ENCODE measurements around the gene ALDH1A1.

The ALDH1A1 gene

DNA sequence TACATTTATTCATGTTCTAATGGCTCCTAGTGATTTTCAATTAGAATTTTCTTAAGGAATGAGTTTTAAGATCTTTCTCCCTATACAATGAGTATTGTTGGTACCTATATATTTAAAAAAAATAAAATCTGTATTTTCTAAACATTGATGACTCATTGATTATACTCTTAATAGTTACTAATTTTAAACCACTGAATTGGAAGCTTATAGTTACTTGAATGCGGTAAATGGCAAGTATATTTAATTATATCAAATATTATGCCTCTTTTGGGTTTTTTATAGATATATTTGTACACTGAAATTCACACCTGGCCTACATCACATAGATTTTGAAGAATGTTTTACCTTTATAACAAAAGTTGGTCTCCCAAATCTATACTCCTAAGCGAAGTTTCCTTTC lies 38.9 kb upstream of the ALDH1A1 start:
- TF ChIP-seq, protein P1, sequence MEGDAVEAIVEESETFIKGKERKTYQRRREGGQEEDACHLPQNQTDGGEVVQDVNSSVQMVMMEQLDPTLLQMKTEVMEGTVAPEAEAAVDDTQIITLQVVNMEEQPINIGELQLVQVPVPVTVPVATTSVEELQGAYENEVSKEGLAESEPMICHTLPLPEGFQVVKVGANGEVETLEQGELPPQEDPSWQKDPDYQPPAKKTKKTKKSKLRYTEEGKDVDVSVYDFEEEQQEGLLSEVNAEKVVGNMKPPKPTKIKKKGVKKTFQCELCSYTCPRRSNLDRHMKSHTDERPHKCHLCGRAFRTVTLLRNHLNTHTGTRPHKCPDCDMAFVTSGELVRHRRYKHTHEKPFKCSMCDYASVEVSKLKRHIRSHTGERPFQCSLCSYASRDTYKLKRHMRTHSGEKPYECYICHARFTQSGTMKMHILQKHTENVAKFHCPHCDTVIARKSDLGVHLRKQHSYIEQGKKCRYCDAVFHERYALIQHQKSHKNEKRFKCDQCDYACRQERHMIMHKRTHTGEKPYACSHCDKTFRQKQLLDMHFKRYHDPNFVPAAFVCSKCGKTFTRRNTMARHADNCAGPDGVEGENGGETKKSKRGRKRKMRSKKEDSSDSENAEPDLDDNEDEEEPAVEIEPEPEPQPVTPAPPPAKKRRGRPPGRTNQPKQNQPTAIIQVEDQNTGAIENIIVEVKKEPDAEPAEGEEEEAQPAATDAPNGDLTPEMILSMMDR (IDR thresholded peaks at IDR 0.05), result no peak

DNA sequence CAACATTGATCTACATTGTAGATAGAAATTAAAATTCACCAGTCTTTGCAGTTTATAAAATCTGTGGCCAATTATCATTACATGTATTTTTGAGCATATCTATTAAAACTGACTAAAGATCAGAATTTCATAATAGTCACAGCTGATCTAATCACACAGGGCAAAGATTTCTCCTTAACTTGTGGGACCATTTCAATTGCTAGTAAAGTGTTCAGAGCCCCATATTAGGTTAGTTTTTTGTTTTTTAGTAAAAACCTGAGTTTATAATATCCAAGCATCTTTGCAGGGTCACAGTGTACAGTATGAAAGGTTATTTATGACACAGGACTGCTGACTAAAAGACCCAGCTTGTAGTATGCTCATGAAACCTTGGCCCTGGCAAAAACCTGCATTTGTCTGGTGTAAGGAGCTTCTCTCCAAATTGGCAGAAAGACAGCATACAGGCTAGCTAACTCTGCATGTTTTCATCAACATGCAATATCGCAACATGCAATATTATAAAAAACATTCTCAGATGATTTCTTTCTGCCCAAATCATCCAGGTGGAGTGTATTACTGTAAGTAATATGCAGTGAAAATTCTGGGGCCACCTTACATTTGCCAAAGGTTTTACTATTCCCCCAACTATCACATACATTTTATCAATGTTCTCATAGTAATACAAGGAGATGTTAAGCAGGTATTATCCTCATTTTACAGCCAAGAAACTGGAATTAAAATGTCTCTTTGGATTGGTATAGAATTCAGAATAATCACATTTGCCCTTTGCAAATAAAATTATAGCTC lies 37.7 kb upstream of the ALDH1A1 start:
- TF ChIP-seq, protein P1 (IDR thresholded peaks at IDR 0.05), result no peak

DNA sequence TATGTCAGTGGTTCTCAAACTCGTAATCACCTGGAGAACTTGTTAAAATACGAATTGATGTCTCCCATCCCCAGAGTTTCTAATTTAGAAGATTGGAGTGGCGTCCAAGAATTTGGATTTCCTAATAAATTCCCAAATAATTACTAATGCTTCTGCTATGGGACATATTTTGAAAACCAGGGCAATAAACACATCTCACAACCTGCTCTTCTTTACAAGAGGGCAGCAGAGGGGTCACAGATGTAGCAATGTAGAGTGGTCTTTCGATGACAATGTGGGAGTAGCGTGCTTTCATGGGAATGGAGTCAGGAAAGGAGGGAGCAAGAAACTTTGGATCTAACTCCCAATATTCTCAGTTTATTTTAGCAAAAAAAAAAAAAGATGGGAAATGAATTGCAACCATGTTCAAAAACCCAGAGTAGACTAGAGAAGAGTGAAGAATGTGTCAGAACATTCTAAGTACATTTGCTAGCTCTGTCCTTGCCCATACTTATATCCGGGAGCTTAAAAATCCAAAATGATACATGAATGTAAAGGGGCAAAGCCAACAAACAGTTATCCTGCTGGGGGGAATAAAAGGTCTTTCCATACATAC lies 33.8 kb upstream of the ALDH1A1 start:
- TF ChIP-seq, protein P1 (IDR thresholded peaks at IDR 0.05), result no peak

DNA sequence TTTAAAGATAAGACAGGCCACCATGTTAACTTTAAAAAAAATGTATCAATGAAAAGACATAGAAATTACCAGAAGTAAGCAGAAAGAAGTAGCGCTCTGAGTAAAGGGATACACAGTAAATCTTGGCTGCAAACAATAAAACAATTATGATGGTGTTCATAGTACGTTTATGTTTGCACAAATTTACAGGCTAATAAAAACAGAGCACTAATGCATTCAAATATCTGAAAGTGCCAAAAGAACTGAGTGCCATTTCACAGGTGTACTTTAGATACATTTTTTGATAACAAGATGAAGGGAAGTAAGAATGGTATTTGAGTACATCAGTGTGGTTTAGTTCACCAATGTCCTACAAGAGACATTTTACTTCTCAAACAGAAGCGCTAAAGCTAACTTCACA lies 32.9 kb upstream of the ALDH1A1 start:
- TF ChIP-seq, protein P1 (IDR thresholded peaks at IDR 0.05), result no peak

DNA sequence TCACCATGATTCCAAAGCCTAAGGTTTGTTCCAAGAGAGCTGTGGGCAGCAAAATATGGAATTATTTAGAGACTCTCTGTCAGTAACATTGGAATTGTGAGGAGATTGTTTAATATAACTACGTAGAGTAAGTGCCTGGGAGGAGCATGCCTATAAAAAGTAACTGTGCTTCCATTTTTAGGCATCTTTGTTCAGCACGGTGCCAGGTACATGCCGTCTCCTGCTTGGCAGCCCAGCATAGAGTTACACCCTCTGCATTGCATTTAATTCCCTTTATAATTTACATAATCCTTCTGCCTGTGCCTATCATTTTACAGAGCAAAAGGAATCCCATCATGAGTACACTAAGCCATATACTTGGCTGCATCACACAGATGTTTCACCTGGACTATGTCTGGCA lies 32.1 kb upstream of the ALDH1A1 start:
- TF ChIP-seq, protein P1 (IDR thresholded peaks at IDR 0.05), result no peak

DNA sequence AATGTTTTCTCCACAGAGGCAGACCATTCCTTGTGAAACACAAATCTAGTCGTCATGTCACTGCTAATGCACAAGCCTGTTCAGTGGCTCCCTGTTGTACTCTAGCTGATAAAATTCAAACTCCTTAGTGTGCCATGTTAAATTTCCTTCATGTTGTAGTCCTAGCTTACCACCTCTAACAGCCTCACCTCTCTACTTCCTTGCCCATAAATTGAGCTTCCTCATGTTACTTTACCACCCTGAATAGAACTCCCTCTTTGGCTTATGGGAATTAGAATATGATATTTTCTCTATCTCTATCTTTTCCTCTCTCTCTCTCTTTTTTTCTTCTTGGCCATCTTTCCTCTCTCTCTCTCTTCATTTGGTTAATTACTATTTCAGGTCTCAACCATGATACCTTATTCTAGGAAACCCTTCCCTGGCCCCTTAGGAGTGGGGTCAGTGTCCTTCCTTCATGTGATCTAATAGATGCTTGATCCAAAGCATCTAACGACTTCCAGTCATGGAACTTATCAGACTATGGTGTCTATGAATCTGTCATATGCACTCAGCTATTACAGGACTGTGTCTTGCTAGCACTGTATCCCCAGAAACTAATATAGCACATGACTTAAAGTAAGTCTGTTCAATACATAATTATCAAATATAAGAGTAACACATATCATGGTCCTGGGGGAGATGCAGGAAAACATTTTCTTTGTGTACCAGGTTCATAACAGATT lies 31.5 kb upstream of the ALDH1A1 start:
- TF ChIP-seq, protein P1 (IDR thresholded peaks at IDR 0.05), result no peak

DNA sequence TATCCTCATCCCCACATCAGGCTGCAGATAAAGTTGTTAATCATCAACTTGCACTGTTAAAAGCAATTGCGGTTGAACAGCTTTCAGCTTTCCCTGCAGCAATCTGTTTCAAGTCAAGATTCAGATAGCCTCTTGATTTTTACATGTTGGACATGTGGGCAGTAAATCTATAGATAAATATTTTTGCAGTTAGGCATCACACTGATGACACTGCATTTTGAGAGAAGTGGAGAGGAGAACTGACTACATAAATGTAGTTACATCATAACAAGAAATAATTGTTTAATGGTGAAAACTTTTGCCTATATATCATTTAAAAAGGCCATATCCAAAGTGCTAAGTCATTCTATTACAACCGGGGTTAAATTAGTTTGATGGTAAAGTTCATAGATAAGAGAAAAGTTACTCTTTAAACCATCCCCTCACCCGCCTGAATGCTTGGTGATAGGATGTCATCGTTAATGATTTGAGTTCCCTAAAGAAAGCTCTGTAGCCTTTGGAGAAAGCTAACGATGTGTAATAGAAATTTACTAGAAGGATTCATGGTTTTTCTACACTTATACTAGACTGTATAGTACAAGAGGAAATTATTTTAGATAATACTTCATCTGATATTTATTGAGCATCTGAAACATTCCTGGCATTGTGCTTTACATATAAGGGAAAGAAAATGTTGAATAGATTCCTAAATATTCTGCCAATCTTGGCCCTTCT lies 30.8 kb upstream of the ALDH1A1 start:
- TF ChIP-seq, protein P1 (IDR thresholded peaks at IDR 0.05), result no peak

Data from LNCAP (cell line).